Uterus (tissue), 4 donors: ENCODE results near the gene EMP3. TPM values are rescaled to one million over a fixed set of nuclear protein-coding genes. Genes with fewer than 3 reads are reported as not detected.

Experiments
- DNase-seq, 2 donors: peaks; one replicate each; pipeline ENCODE4 v3.0.0-alpha.2; 2019 to 2020
- H3K27ac ChIP-seq, 2 donors: fragments of 200-600 bp; sonication (generic); 1 replicate in 1 of 2; 2 replicates in 1 of 2; pipeline ENCODE4 v1.5.1; 2016 to 2018
- H3K27me3 ChIP-seq, 2 donors: fragments of 200-600 bp; sonication (generic); one replicate each; pipeline ENCODE4 v1.5.1; 2018 to 2019; ENCODE audit warnings: control low read depth in 1 of 2
- H3K36me3 ChIP-seq, 2 donors: fragments of 200-600 bp; sonication (generic); one replicate each; pipeline ENCODE4 v1.5.1; 2019; ENCODE audit warnings: control low read depth in 1 of 2
- H3K4me1 ChIP-seq, 2 donors: fragments of 200-600 bp; sonication (generic); one replicate each; pipeline ENCODE4 v1.5.1; 2018 to 2019; ENCODE audit warnings: control low read depth in 1 of 2
- H3K4me3 ChIP-seq, 2 donors: fragments of 200-600 bp; sonication (generic); 1 replicate in 1 of 2; 2 replicates in 1 of 2; pipeline ENCODE4 v1.5.1; 2018 to 2019; ENCODE audit warnings: mild to moderate bottlenecking in 1 of 2
- H3K9me3 ChIP-seq, 2 donors: fragments of 200-600 bp; sonication (generic); one replicate each; pipeline ENCODE4 v1.5.1; 2019; ENCODE audit warnings: control low read depth in 1 of 2
- CTCF ChIP-seq, 4 experiments: fragments of 200-600 bp in 2 of 4; fragments of 450-650 bp in 2 of 4; sonication (generic) in 2 of 4; IDR thresholded peaks; one replicate each; pipeline ENCODE4 v1.5.1; 2016 to 2019; ENCODE audit warnings: antibody characterized with exemption in 4 of 4, mild to moderate bottlenecking in 2 of 4, moderate library complexity in 1 of 4
- POLR2A ChIP-seq, 2 donors: fragments of 450-650 bp; IDR thresholded peaks; one replicate each; pipeline ENCODE4 v1.6.1; 2016; ENCODE audit warnings: antibody characterized with exemption in 2 of 2, mild to moderate bottlenecking in 1 of 2, moderate library complexity in 1 of 2
- intact Hi-C: fragments of 100-400 bp; cut with DNase I; formaldehyde crosslinking; loops from one replicate; pipeline ENCODE4 v1.15.1; 2023; ENCODE audit warnings: low total_unique reads
- total RNA-seq, 4 donors: library from RNA; depleted of rRNA in 3 of 4; stranded (reverse); fragments of >200 nt in 3 of 4; gene quantifications; one replicate each; pipeline versions ENCODE4 v1.1.0 to v1.2.4, GENCODE V29; 2014 to 2023
- donor health status: DM: yes; HTN: yes; CAD: no.

The EMP3 gene
- total RNA-seq, 4 donors from 2014 or later = 23.8 to 147 (median 45.2) TPM

GRCh38 chr19:48318286-48318987 is 6.9 kb upstream of the EMP3 start:
- Histone ChIP-seq H3K9me3 (no peaks in the 10 kb centered on the region), H3K36me3 (no peaks in the 10 kb centered on the region), H3K4me1 (no peaks in the 10 kb centered on the region), H3K27me3 (no peaks in the 10 kb centered on the region), H3K27ac (peak overlapping the region in 1 of 2 donors; percentile 38), H3K4me3 (no peak overlapping the region)
- no peak for DNase-seq
- intact Hi-C loops = no loop called here
- no peak for TF ChIP-seq POLR2A (IDR thresholded peaks at IDR 0.05)
- TF ChIP-seq CTCF (IDR thresholded peaks at IDR 0.05) = no peak

DNA sequence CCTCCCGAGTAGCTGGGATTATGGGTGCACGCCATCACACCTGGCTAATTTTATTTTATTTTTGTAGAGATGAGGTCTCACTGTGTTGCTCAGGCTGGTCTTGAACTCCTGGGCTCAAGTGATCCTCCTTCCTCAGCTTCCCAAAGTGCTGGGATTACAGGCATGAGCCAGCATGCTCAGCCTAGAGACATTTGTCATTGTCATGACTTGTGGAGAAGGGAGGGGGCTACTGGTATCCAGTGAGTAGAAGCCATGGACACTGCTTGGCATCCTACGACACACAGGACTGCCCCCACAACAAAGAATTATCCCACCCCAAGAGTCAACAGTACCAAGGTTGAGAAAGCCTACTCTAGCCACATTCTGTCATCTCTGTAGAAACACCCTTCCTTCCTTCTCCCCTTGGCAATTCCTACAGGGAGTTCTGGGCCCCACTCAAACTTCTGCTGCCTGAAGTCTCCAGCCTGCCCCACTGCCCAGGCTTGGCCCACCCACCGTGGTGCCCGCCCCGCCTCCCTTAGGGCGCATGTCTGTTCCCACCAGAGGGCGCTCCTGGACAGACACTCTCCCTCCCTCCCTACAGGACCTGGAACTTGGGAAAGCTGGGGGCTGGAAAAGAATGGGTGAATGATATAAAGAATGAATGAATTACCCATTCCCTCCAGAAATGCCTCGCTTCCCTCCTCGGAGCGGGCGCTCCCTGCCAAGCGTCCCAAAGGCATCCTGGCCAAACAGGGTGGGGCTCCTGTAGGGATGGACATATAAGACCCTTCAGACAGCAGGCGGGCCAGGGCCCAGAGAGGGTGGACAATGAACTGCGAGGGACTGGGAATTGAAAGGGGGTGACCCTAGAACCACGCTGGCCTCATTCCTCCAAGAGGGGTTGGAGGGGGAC is 5.5 kb upstream of the EMP3 start:
- Histone ChIP-seq H3K27ac (peak overlapping the region; percentile 97 to 100), H3K4me1 (no peaks in the 10 kb centered on the region), H3K4me3 (no peak overlapping the region), H3K27me3 (no peaks in the 10 kb centered on the region), H3K9me3 (no peaks in the 10 kb centered on the region), H3K36me3 (no peaks in the 10 kb centered on the region)
- intact Hi-C loops = no loop called here
- peak; percentile 75 to 79 for DNase-seq
- TF ChIP-seq CTCF (IDR thresholded peaks at IDR 0.05) (peak; percentile 65 to 77 (median 73)), POLR2A (IDR thresholded peaks at IDR 0.05) (no peak)

- Histone ChIP-seq H3K4me3 (peak overlapping the region; percentile 54 to 75), H3K9me3 (no peaks in the 10 kb centered on the region), H3K27ac (peak overlapping the region; percentile 97 to 100), H3K4me1 (no peaks in the 10 kb centered on the region), H3K27me3 (no peaks in the 10 kb centered on the region), H3K36me3 (no peaks in the 10 kb centered on the region)
- no peak for TF ChIP-seq CTCF (IDR thresholded peaks at IDR 0.05)
- TF ChIP-seq POLR2A (IDR thresholded peaks at IDR 0.05) = peak in 1 of 2 donors; percentile 44
- peak; percentile 97 to 99 for DNase-seq
- intact Hi-C loops = no loop called here
Observed at GRCh38 chr19:48321372-48321621, 4.1 kb upstream of the EMP3 start.

GRCh38 chr19:48321622-48322591 is 3.4 kb upstream of the EMP3 start:
- no peaks in the 10 kb centered on the region for H3K36me3 ChIP-seq
- TF ChIP-seq POLR2A (IDR thresholded peaks at IDR 0.05) = peak; percentile 68 to 85
- TF ChIP-seq CTCF (IDR thresholded peaks at IDR 0.05) = peak in 2 of 4 experiments; percentile 1 to 40
- H3K9me3 ChIP-seq = no peaks in the 10 kb centered on the region
- intact Hi-C loops = no loop called here
- no peaks in the 10 kb centered on the region for H3K4me1 ChIP-seq
- DNase-seq = peak; percentile 99
- H3K27ac ChIP-seq = peak overlapping the region; percentile 97 to 100
- H3K4me3 ChIP-seq = peak overlapping the region; percentile 54 to 75
- H3K27me3 ChIP-seq = no peaks in the 10 kb centered on the region
